GM18511 (cell line): ENCODE data around the gene DAP.

Source experiments
- ATAC-seq: cut with Tn5 transposase; IDR thresholded peaks from one replicate; pipeline ENCODE4 v1.9.1; 2021; ENCODE audit warnings: mild to moderate bottlenecking, moderate library complexity; ENCODE audit not compliant: unreplicated experiment

DAP gene

DNA sequence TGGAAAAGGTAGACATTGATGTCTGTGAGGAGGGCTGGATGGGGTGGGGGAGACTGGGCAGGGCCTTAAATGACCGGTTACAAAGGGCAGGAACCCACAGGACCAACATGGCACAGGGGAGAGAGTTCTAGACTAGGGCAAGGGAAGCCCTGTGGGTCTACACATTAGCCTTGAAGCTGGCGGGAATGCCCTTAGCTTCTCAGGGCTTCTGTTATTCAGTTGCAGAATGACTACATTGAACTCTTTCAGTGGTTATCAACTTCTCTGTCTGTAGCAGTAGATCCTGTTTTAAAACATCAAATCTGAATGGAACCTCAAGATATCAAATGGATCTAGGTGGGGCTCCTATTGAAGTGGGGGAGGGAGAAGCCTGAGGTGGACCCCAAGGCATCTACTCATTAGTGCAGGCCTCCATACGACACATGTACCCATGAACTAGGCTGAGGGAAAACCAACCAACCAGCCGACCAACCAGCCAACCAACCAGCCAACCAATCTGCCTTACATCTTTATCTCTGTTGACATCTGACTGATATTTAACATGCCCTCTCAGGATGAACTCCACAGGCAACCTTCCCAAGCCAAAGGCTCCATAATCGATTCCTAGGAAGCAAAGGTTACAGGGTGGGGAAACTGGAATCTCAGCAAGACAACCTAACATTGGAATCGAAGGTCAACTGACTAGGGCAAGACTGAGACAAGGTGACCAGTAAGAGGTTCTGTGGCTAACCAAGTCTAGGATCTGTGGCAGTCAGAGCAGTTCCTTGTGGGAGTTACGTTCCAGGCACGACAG is 48.3 kb downstream of the DAP start:
- ATAC-seq = peak; percentile 92

DNA sequence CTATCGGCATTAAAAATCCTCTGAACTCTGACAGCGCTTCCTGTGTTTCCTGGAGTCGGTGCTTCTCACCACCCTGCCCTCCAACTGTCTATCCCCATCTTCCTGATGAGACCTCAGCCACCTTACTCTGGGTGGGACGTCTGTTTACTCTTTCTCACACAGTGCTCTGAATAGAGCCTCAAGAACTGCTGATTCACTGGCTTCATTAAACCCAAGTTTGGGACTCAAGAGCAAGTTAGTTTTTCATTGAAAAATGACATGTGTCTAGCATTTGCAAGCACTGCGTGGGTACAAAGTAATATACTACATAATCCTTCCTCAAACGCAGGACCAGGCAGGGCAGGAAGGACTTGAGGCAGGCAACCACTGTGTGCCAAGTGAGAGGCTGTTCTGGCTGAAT is 49.5 kb downstream of the DAP start:
- no peak for ATAC-seq

DNA sequence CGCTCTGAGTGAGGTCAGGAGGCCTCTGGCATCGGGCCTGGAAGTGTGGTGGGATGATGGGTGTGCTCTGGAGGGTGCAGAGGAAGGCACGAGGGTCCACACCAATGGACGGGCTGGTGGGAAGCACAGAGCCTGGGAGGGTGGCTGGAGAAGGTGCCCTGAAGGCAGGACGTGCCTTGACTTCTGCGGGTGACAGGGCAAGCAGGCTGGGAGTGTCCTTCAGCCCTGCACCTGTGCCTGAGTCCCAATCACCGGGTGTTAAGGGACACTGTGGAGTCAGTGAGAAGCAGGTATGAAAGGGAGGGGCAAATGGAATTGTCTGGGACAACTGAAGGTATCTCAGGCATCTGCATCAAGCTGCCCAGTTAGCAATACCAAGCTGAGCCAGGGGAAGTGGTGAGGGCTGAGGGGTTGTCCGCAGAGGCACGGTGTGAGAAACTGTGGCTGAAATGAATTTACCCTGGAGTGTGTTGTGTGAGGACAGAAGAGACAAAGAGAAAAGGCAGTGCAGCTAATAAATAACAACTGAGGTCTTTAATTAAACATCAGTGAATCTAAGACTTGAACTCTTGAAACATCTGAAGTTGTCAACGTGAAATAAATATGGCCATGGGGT is 50.4 kb downstream of the DAP start:
- ATAC-seq = no peak

DNA sequence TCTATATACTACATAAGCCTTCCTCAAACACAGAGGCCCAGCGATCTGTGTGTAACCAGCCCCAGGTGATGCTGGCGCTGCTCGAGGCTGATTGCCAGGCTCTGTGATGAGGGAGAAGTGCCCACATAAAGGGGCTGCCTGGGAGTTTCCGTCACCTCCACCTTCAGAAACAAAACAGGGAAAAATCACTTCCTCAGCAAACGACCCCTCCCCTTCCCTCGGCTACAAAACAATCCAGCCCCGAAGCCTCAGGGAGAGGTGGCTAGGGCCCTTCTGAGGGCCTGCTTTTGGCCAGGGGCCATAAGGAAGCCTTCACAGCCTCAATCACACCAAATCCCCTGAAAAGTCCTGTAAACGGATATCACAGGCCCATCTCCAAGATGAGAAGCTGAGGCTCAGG is 51.1 kb downstream of the DAP start:
- ATAC-seq = no peak

DNA sequence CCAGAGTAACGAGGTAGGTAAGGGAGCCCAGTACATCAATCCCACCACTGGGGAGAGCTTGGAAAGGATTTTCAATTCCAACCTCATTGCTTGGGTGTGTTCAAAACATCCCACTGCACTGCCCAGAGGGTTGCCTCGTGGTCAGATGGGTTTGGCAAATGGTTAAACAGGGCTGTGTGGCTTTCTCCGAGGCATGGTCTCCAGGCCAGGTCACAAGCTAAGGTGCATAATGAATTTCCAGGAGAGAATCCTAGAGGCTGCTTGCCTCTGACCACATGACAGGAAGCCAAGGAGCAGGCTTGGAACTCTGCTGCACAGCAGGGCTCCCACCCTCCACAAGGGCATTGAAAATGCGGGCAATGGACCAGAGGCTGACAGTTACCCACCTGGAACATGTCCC is 51.6 kb downstream of the DAP start:
- no peak for ATAC-seq

DNA sequence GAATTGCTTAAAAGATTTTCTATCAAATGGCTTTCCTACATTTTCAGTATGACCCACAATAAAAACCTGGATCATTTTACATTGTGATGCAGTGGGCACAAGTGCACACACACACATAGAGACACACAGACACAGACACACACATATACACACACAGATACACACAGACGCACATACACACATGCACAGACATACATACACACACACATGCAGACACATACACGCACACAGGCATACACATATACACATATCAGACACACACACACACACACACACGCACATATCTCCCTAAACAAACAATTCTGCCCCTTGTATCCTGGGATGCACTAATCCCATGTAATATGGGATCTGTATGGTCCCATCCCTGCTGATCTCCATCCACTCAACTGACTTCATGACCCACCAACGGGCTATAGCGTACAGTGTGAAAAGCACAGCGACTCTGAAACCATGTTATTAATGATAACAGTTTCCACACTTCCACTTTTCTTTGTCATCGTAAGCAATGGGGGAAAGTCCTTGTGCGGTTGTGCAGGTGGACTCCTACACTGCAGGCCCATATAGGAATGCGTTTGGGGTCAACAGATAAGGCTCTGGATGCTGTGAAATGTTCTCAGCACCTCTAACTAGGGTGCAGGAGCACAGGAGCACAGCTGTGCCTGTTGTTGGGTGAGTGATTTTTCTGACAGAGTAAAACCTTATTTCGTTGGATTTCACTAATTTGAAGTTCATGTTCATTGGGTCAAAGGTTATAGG is 52.7 kb downstream of the DAP start:
- no peak for ATAC-seq

DNA sequence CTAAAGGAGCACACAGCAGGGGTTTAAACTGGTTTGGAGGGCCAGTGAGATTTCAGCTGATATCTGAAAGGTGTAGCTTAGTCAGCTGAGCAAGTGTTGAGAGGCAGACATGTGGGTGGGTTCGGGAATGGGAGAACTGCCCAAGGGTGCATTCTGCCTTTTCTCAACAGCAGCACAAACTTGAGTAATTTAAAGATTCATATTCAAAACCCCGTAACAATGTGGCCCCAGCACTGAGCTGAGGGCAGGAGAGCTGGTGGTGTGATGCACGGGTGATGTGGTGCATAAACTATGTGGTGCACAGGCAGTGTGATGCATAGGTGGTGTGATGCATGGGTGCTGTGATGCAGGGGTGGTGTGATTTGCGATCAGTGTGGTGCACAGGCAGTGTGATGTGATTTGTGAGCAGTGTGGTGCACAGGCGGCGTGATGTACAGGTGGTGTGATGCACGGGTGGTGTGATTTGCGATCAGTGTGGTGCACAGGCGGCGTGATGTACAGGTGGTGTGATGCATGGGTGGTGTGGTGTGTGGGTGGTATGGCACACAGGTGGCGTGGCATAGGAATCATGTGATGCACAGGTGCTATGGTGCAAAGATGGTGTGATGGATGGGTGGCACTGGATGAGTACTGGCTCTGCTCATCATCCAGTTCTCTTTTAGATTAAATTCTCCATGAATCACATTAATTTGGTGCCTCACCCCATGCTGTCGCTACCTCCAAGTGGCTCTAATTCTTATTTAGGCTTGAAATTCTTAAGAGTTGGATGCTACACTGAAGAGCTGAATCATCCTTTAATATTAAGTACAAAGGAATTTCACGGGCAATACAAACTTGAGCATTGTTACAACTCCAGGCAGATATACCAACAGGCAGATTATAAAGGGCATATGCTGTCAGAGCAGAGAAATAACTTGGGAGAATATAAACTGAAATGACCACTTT is 53.6 kb downstream of the DAP start:
- no peak for ATAC-seq

DNA sequence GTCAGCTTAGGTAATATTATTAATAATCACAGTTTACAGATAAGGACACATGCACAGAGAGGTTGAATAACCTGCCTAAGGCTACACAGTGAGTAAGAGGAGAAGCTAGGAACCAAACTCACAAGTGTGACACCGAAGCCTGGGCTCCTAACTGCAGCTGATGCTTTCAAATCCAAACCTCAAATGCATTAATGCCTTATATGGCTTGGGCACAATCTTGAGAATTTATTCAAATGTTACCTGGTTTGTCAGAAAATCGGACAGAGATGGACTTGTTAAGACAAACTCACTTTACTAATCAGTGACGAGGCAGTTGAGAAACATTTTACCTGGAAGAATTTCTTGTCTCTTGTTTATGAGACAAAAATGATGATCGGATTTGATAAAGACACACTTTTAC is 54.7 kb downstream of the DAP start:
- no peak for ATAC-seq

DNA sequence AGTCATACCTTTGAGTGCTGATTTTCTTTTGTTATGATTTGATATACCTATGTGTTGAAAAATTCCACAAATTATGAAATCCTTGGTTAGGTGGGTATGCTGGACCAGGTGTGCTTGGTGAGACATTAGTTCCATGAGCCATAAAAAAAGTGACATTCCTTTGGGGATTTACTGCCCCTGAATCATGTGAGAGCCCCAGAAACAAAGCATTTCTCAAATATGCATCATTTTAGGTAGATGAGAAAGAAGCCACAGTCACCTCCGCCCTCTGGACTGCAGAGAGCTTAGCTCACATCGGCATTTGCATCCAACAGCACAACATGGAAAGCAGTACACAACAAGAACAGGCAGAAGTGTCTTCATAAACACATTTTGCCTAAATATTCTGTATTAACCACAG is 55.3 kb downstream of the DAP start:
- ATAC-seq = no peak

DNA sequence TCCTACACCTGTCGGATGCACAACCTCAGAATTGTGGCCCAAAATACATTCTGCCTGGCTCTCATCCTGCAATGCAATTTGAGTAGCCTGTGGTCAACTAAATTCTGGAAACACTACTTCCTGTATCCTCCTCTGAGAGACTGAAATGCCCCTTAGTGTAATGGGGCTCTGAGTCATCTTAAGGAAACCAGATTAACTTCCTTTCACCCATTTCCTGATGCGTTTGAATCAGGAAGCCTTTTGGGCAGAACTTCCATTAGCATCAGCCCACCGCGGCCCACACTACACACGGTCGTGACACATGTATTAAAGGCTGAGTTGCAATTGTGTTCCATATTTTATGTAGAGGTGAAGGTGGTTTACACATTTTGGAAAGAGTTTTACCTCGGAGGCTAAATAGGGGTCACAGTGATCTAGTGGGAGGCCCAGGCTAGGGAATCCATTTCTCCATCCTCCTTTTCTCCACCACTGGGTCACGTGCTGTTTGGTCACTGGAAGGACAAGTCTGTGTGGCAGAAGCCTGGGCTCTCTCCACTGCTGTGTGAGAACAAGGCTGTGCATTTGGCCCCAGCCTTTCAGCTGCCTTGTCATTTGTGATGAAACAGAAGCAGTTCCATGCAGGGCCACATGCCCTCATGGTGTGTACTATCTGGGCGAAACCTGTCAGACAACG is 55.9 kb downstream of the DAP start:
- ATAC-seq = peak; percentile 39

DNA sequence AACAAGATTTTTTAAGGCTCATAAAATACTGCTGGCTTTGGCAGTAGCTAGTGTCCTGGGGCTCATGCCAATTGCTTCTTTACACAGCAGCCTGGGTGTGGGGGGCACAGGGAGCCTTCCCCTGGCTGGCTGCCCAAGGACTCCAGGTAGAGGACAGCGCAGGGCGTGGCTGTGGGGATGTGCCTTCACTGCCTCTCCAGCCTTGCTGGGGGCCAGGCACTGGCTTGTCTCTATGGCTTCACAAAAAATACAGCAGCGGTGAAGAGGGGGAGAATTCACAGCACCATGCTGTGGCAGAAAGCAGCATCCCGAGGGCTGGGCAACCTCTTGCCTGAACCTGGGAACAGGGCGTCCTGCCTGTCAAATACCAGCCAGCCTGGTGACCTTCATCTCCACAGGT is 57.4 kb downstream of the DAP start:
- no peak for ATAC-seq

DNA sequence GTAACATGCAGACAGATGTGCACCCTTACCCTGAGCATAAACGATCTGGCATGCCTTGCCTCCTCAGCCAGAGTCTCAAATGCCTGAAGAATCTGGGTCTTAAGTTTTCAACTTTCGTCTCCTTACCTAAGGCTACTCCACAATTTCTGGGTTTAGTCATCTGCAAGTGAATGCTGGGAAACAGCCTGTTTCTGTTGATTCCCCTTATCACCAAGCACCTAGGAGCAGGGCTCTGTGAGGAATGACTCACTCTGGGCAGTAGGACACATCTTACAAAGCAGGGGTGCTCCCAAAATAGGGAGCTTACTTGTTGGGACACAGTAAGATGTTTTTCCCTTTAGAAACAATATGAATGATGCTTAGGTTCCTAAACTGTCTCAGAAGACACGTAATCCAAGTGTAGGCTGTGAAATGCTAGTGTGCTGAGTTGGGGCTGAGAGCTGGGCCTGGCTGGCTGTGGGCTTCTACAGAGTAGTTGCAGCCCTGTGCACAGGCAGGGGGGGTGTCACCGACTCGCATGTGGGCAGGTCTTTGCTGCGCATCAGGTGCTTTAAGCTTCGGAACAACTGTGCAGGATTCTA is 58.0 kb downstream of the DAP start:
- no peak for ATAC-seq

DNA sequence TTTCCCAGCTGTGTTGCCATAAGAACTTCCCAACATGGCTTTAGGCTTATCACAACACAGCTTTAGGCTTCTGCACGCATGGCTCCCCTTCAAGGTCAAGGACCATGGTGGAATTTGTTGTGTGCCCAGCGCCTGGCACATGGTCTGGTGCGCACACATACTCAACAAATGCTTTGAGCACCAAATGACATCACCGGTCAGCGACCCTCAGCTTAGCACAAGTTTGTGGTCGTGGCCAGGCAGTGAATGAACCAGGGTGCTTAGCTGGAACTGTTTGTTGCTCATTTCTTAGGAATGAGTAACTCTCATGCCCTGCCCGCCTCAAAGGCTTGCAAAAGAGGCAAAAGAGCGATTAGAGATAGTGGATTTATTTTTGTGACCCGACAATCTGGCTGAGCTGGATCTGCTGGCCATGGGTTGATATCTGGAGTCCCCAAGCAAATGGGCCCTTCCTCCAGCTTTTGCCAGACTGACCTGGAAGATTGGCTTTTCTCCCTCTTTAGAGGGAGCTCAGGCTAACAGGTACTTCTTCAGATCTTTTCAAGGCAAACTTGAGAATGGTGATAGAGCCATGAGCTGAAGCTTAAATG is 58.9 kb downstream of the DAP start:
- no peak for ATAC-seq

DNA sequence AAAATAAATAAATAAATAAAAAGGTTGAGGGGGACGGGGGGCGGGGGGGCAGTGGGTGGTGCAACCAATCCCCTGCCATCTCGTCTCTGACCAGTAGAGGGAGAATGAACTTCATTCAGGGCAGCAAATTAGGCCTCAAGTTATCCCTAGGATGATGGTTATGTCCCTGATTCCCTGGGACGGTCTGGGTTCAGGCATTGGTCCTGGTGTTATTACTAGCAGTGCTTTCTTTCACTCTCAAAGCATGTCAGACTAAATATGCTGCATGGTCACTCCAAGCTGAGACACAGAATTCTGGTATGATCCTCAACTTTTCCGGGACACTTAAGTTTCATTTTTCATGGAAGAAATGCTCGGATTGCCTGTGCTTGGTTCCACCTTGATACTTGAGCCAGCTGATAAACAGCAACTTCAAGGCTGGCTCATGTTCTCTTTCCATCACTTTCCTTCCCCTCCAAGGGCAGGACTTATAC is 59.4 kb downstream of the DAP start:
- ATAC-seq = no peak

DNA sequence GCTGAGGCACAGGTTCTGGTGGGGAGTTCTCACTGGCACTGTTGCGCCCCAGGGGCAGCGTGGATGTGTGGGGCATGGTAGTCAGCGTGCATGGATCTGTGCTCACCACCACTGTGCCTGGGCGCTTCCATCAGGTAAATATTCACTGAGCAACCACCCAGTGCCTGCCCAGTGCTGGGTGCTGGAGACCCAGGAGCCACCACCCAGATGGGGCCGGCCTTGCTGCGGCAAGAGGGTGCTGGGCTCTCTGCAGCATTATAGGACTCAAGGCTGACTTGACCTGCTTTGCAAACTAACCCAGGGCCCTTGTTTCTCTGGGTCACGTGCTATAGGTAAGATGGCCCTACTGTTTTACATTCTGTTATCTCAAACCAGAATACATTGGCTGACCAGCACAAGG is 60.5 kb downstream of the DAP start:
- peak; percentile 0 for ATAC-seq

DNA sequence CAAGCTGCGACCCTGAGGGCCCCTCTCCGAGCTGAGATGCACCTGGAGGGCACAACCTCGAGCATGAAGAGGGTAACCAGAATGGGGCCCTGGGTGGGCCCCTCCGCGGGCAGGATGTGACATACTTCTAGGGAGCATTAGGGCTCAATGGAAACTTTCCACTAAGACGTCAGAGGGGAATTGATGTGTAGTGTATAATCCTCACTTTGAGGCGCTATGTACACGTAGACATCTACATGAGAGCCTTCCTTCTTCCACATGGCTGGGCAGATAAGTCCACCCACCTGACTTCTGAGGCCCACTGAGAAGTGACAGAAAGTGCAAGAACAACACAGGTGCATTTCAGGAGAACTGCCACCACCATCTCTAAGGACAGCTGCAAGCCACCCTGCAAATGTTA is 61.0 kb downstream of the DAP start:
- ATAC-seq = peak; percentile 68

DNA sequence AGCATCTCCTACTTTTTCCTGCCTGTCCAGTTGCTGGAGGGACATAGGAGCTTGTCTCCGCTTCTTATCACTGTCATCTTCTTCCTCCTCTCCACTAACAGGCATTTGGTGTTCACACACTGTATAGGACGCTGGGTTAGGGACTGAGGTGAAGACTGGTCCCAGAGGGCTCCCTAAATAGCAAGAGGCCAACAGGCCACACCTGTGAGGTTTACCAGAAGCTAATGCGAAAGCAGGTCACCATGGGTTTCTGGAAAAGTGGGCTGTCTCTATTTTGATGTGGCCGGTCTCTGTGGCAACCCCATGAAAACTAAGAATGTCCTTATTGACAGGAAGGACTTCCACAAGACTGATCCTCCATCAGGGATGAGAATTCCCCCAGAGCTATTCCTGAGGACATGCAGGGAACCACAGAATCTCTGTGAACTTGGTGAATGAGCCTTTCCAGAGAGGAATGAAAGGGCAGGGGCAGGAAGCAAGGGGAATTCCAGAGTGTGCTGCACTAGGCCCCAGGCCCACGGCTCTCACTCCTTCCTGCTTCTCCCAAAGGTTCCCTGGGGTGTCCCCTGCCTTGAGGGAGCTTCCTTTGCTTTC is 61.7 kb downstream of the DAP start:
- ATAC-seq = peak; percentile 41

DNA sequence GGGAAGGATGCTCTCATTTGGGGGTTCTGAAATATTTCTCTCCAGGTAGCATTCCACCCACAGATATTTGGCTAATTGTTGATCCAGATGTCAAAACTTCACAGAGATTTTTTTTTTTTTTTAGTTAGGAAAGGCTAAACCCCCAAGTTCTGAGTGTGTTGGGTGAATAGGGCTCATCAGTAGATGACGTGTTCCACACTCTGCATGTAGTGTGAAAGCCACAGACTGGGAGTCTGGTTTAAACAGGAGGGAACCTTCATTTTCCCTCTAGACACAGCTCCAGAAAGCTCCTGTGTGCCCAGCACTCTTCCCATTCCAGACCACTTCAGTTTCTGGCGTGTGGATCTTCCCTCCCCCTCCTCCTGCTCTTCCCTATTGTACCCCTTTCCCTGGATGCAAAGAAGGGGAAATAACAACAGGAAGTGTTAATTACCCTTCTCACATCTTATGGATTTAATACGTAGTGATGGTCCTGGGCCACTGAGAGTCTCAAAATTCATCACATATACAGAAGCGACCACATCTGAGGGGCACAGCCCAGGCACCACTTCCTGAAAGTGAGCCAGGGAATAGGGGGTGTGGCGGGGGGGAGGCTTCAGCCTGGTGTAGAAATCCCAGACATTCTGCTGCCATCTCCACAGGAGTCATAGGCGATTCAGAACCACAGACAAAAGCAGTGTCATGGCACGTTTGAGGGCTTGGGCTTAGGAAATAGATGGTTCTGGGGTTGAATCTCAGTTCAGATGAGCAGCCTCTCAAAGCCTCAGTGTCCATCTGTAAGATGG is 65.1 kb downstream of the DAP start:
- no peak for ATAC-seq
